ENCODE results near the gene DNAJC9.

DNA sequence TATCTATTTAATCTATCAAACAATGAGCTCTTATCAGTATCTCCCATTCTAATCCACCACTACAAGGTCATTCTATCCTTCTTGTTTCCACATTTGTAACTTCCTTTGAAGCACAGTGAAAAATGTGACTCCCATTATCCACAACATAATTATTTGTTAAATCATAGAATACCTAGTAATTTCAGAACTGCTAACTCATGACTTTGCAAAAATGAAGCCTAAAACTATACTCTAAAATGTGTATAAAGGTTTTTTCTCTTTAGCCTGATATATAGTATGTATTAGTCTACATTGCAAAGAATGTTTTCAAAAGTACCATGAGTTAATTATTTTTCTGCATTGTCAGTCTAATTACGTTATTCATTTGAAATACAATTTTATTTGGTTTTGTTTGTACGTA lies 17.4 kb upstream of the DNAJC9 start:
- no peak for TF ChIP-seq CTCF (conservative IDR thresholded peaks at IDR 0.05; ENCODE audit: low read length)
- TF ChIP-seq EZH2phosphoT487 (IDR thresholded peaks at IDR 0.05; ENCODE audit: borderline replicate concordance) = no peak
